HCT116 (cell line): ENCODE results near the gene B4GALNT3. TPM values are rescaled to one million over a fixed set of nuclear protein-coding genes. Genes with fewer than 3 reads are reported as not detected.

Experiments
- ATAC-seq: fragments of 200-7000 bp; cut with Tn5 transposase; 2 replicates; pipeline ENCODE4 v1.9.1; 2020; ENCODE audit warnings: mild to moderate bottlenecking, moderate library complexity
- BruUV-seq: library from RNA; stranded (reverse); fragments of 400-500 nt; replicated peaks from 2 replicates; lab custom pipeline; 2021; lab: Mats Ljungman, UMichigan
- CTCF ChIA-PET: fragments of 300-600 bp; sonication (Branson Sonifier 250); formaldehyde crosslinking; loops from one replicate; lab custom pipeline; 2021; ENCODE audit warnings: antibody characterized with exemption; lab: Charles Lee
- POLR2A ChIA-PET: fragments of 300-600, 350-600 bp; sonication (Branson Sonifier 250); formaldehyde crosslinking; loops from one replicate; lab custom pipeline; 2021; ENCODE audit warnings: antibody characterized with exemption; lab: Charles Lee
- RAD21 ChIA-PET, 2 experiments: fragments of 300-600 bp; sonication (Branson Sonifier 250); formaldehyde crosslinking; loops; one replicate each; lab custom pipeline; 2023; ENCODE audit warnings: low total read pairs in 2 of 2; ENCODE audit not compliant: uncharacterized antibody in 2 of 2, unreplicated experiment in 2 of 2, low non-redundant PET in 1 of 2; lab: Charles Lee
- DNase-seq: peaks from one replicate; pipeline ENCODE4 v3.0.0-alpha.2; 2010; ENCODE audit warnings: low read depth, low spot score
- H2AFZ ChIP-seq: fragments of 200-600 bp; shearing (Covaris generic), sonication (generic); 2 replicates; pipeline ENCODE4 v1.6.1; 2017; ENCODE audit warnings: low read depth, mixed run types, mixed read lengths, antibody characterized with exemption, low read length; ENCODE audit not compliant: poor library complexity, severe bottlenecking
- H3K27ac ChIP-seq: 2 replicates; pipeline ENCODE4 v1.5.1; 2012; ENCODE audit warnings: low read depth, low read length
- H3K27me3 ChIP-seq: fragments of 200-600 bp; sonication (generic); 2 replicates; pipeline ENCODE4 v1.6.1; 2016; ENCODE audit warnings: mixed run types, low read length, mixed read lengths; ENCODE audit not compliant: insufficient read depth
- H3K36me3 ChIP-seq, 2 experiments: fragments of 200-500 bp in 1 of 2; fragments of 200-600 bp in 1 of 2; sonication (Bioruptor generic) in 1 of 2; sonication (generic) in 1 of 2; 2 replicates each; pipeline versions ENCODE4 v1.5.1 to v1.6.1; 2014 to 2016; ENCODE audit warnings: low read length in 2 of 2, inconsistent platforms in 1 of 2, mixed read lengths in 1 of 2, mixed run types in 1 of 2; ENCODE audit not compliant: insufficient read depth in 2 of 2, control insufficient read depth in 1 of 2
- H3K4me1 ChIP-seq, 2 experiments: fragments of 200-600 bp in 1 of 2; sonication (generic) in 1 of 2; 2 replicates each; pipeline versions ENCODE4 v1.5.1 to v1.6.1; 2012 to 2017; ENCODE audit warnings: low read length in 2 of 2, inconsistent platforms in 1 of 2, mild to moderate bottlenecking in 1 of 2, mixed read lengths in 1 of 2, mixed run types in 1 of 2, moderate library complexity in 1 of 2; ENCODE audit not compliant: insufficient read depth in 2 of 2, control insufficient read depth in 1 of 2
- H3K4me2 ChIP-seq: fragments of 200-600 bp; sonication (generic); 2 replicates; pipeline ENCODE4 v1.6.1; 2017; ENCODE audit warnings: mixed run types, low read length, mixed read lengths
- H3K4me3 ChIP-seq, 2 experiments: fragments of 200-600 bp in 1 of 2; sonication (generic) in 1 of 2; replicated peaks in 1 of 2; 2 replicates each; pipeline ENCODE4 v1.5.1; 2011 to 2016; ENCODE audit warnings: low read length in 2 of 2, control low read depth in 1 of 2, low read depth in 1 of 2, mild to moderate bottlenecking in 1 of 2, mixed read lengths in 1 of 2, mixed run types in 1 of 2
- H3K79me2 ChIP-seq: fragments of 200-600 bp; sonication (generic); 2 replicates; pipeline ENCODE4 v1.6.1; 2017; ENCODE audit warnings: mild to moderate bottlenecking, mixed run types, low read length, moderate library complexity, mixed read lengths; ENCODE audit not compliant: insufficient read depth
- H3K9ac ChIP-seq: fragments of 200-600 bp; sonication (generic); 2 replicates; pipeline ENCODE4 v1.6.1; 2016; ENCODE audit warnings: low read length, mixed read lengths
- H3K9me2 ChIP-seq: fragments of 200-600 bp; sonication (generic), shearing (Covaris generic); 2 replicates; pipeline ENCODE4 v1.6.1; 2017; ENCODE audit warnings: mixed run types, mild to moderate bottlenecking, moderate library complexity; ENCODE audit not compliant: insufficient read depth
- H3K9me3 ChIP-seq, 2 experiments: fragments of 200-500 bp in 1 of 2; fragments of 200-600 bp in 1 of 2; sonication (Bioruptor generic) in 1 of 2; sonication (generic) in 1 of 2; 2 replicates each; pipeline ENCODE4 v1.6.1; 2014 to 2017; ENCODE audit warnings: low read length in 2 of 2, mixed read lengths in 2 of 2, inconsistent platforms in 1 of 2, low read depth in 1 of 2, mild to moderate bottlenecking in 1 of 2, mixed run types in 1 of 2, moderate library complexity in 1 of 2; ENCODE audit not compliant: control insufficient read depth in 1 of 2, insufficient read depth in 1 of 2
- H4K20me1 ChIP-seq: fragments of 200-600 bp; sonication (generic), shearing (Covaris generic); 2 replicates; pipeline ENCODE4 v1.6.1; 2017; ENCODE audit warnings: mixed run types, mild to moderate bottlenecking, moderate library complexity; ENCODE audit not compliant: insufficient read depth
- CBX3 ChIP-seq: IDR thresholded peaks from 2 replicates; pipeline ENCODE4 v1.6.1; 2012; ENCODE audit warnings: low read depth
- CTCF ChIP-seq, 3 experiments: fragments of 200-600 bp in 1 of 3; sonication (generic) in 1 of 3; IDR thresholded peaks in 2 of 3; conservative IDR thresholded peaks in 1 of 3; 2 replicates each; pipeline ENCODE4 v1.5.1; 2012 to 2017; ENCODE audit warnings: low read depth in 2 of 3, low read length in 2 of 3, antibody characterized with exemption in 1 of 3, borderline replicate concordance in 1 of 3, control low read depth in 1 of 3, mild to moderate bottlenecking in 1 of 3, mixed read lengths in 1 of 3, mixed run types in 1 of 3, moderate library complexity in 1 of 3; ENCODE audit not compliant: insufficient read depth in 1 of 3
- EZH2phosphoT487 ChIP-seq: fragments of 200-600 bp; IDR thresholded peaks from 2 replicates; pipeline ENCODE4 v1.6.1; 2018; ENCODE audit warnings: antibody characterized with exemption, borderline replicate concordance
- FOSL1 ChIP-seq: IDR thresholded peaks from 2 replicates; pipeline ENCODE4 v1.6.1; 2012; ENCODE audit warnings: low read depth
- MAX ChIP-seq: IDR thresholded peaks from 2 replicates; pipeline ENCODE4 v1.6.1; 2012
- POLR2A ChIP-seq: IDR thresholded peaks from 2 replicates; pipeline ENCODE4 v1.7.0; 2011; ENCODE audit warnings: borderline replicate concordance; ENCODE audit not compliant: insufficient read depth, insufficient read length; ENCODE audit errors: extremely low read depth
- POLR2AphosphoS5 ChIP-seq: IDR thresholded peaks from 2 replicates; pipeline ENCODE4 v1.6.1; 2011; ENCODE audit warnings: mild to moderate bottlenecking, low read depth, low read length, moderate library complexity
- REST ChIP-seq: IDR thresholded peaks from 2 replicates; pipeline ENCODE4 v1.6.1; 2012; ENCODE audit warnings: low read depth
- SP1 ChIP-seq: IDR thresholded peaks from 2 replicates; pipeline ENCODE4 v1.6.1; 2012; ENCODE audit warnings: low read depth
- TCF7L2 ChIP-seq: IDR thresholded peaks from 2 replicates; pipeline ENCODE4 v1.7.0; 2011; ENCODE audit warnings: borderline replicate concordance, inconsistent platforms; ENCODE audit not compliant: insufficient read depth, insufficient read length; ENCODE audit errors: extremely low read depth
- ZFX ChIP-seq: fragments of 450-650 bp; IDR thresholded peaks from 2 replicates; pipeline ENCODE4 v1.6.1; 2017
- ZNF274 ChIP-seq: fragments of 200-500 bp; sonication (Bioruptor generic); IDR thresholded peaks from 2 replicates; pipeline ENCODE4 v1.6.1; 2014; ENCODE audit warnings: mild to moderate bottlenecking, low read depth, low read length, inconsistent platforms
- intact Hi-C: fragments of 100-400 bp; cut with micrococcal nuclease; formaldehyde crosslinking; loops from 2 replicates; pipeline ENCODE4 v1.10.0; 2022
- total RNA-seq: library from RNA; stranded (reverse); gene quantifications from one replicate; pipeline ENCODE4 v1.2.1, GENCODE V29; 2021; ENCODE audit not compliant: unreplicated experiment

The B4GALNT3 gene
- total RNA-seq, 1 experiment from 2014 or later = 18.2 TPM

- Histone ChIP-seq H3K9me2 (no peaks in the 10 kb centered on the region), H3K36me3 (no peaks in the 10 kb centered on the region), H3K79me2 (no peaks in the 10 kb centered on the region), H3K4me3 (no peak overlapping the region), H3K4me2 (no peak overlapping the region), H3K27ac (no peak overlapping the region), H2AFZ (no peak overlapping the region), H3K27me3 (no peaks in the 10 kb centered on the region), H3K9ac (no peak overlapping the region), H4K20me1 (no peaks in the 10 kb centered on the region), H3K4me1 (no peaks in the 10 kb centered on the region), H3K9me3 (no peaks in the 10 kb centered on the region)
- ChIA-PET RAD21 (no interaction called here), POLR2A (no interaction called here), CTCF (no interaction called here)
- TF ChIP-seq ZNF274 (no peak), CTCF (IDR thresholded peaks at IDR 0.05 in 2 of 3, conservative IDR thresholded peaks at IDR 0.05 in 1 of 3; ENCODE audit: borderline replicate concordance in 1 of 3, insufficient read depth in 1 of 3, low read depth in 2 of 3, low read length in 2 of 3) (no peak), FOSL1 (no peak), EZH2phosphoT487 (no peak), MAX (no peak), REST (no peak), POLR2A (no peak), TCF7L2 (no peak), ZFX (no peak), POLR2AphosphoS5 (no peak), CBX3 (no peak), SP1 (no peak)
- intact Hi-C loops = no loop called here
- DNase-seq (no peak), ATAC-seq (no peak)
- BruUV-seq = no TSS peak
Observed at GRCh38 chr12:559906-560455, 100.2 kb downstream of the B4GALNT3 start.
